ENCODE results near the gene CCT7.

- no peak for TF ChIP-seq CTCF (IDR thresholded peaks at IDR 0.05 in 8 of 11, conservative IDR thresholded peaks at IDR 0.05 in 3 of 11)
- no peak for TF ChIP-seq POLR2A (IDR thresholded peaks at IDR 0.05)
Measured at GRCh38 chr2:73300926-73301325, 66.8 kb downstream of the CCT7 start.
